Measurements from ENCODE around the gene OGDH. TPM values are rescaled to one million over a fixed set of nuclear protein-coding genes. Genes with fewer than 3 reads are reported as not detected.

The OGDH gene
- total RNA-seq, 1 donor from 2014 or later: 62.0 TPM

DNA sequence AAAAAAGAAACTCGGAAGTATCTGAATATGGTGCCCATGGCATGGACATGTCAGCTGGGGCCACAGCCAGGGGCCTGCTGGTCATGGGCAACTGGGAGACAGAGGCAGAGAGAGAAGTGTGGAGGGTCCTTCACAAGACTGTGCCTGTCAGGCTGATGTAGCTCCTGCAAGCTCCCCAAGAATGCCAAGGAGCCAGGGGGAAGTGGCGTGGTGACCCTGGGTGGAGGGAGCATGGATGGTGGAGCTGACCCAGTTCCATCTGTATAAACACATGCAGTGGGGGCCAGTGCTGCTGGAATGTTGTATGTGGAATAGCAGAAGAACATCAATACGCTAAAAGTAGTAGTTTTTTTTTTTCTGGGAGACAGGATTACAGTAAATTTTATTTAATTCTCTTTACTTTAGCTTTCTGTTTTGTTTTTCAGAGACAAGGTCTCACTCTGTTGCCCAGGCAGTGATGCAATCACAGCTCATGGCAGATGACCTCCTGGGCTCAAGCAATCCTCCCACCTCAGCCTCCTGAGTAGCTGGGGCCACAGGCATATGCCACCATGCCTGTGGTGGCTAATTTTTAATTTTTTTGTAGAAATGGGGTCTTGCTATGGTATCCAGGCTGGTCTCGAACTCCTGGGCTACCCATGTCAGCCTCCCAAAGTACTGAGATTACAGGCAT lies 131.8 kb downstream of the OGDH start:
- no peak overlapping the region for H3K4me3 ChIP-seq (ENCODE audit: low read depth, low read length)
- TF ChIP-seq, protein P1, sequence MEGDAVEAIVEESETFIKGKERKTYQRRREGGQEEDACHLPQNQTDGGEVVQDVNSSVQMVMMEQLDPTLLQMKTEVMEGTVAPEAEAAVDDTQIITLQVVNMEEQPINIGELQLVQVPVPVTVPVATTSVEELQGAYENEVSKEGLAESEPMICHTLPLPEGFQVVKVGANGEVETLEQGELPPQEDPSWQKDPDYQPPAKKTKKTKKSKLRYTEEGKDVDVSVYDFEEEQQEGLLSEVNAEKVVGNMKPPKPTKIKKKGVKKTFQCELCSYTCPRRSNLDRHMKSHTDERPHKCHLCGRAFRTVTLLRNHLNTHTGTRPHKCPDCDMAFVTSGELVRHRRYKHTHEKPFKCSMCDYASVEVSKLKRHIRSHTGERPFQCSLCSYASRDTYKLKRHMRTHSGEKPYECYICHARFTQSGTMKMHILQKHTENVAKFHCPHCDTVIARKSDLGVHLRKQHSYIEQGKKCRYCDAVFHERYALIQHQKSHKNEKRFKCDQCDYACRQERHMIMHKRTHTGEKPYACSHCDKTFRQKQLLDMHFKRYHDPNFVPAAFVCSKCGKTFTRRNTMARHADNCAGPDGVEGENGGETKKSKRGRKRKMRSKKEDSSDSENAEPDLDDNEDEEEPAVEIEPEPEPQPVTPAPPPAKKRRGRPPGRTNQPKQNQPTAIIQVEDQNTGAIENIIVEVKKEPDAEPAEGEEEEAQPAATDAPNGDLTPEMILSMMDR (conservative IDR thresholded peaks at IDR 0.05; ENCODE audit: low read depth, low read length): no peak

DNA sequence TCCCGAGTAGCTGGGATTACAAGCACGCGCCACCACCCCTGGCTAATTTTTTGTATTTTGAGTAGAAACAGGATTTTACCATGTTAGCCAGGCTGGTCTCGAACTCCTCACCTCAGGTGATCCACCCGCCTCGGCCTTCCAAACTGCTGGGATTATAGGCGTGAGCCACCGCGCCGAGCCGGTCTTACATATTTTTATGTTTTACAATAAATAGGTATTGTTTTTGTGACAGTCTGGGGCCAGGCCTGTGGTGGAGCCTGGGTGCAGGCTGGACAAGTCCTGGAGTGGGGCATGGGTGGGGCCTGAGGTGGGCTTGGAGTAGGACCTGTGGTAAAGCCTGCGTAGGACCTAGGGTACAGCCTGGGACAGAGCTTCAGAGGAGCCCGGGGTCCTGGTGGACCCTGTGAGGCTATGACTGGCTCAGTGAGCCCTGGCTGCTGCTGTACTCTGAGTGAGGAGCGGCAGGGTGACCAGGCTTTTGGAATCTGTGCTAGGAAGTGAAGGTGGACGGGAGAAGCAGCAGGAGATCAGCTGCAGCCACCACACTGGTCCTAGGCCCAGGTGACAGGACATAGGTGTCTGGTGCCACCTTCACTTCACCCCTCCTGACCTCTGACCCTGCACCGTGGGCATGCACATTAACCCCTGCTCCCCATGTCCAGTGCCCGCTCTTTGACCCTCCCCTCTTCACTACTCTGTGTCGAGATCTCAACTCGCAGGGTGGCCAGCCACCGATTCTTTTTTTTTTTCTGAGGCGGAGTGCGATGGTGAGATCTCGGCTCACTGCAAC lies 132.6 kb downstream of the OGDH start:
- H3K4me3 ChIP-seq (ENCODE audit: low read depth, low read length): no peak overlapping the region
- no peak for DNase-seq (ENCODE audit: low read depth)
- TF ChIP-seq, protein P1 (conservative IDR thresholded peaks at IDR 0.05; ENCODE audit: low read depth, low read length): no peak

More for the DNA sequence above, 131.8 kb downstream of the OGDH start:
- no peak for DNase-seq (ENCODE audit: low read depth)

DNA sequence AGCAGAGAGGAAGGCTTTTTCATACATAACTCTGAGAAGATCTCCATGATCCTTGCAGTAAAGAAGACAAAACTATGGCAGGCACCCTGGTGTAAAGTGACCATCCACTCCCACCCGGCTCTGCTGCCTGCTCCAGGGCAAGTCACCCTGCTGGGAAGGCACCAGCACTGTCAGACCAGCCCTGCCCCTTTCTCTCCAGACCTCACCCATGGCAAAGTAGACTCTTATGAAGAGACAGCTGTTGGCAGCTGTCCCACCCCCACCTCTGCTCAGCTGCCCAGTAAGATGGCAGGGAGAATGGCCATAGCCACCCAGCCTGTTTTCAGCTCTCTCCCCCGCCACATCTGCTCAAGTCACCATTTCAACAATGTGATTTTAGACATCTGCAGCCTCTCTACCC lies 133.6 kb downstream of the OGDH start:
- no peak for DNase-seq (ENCODE audit: low read depth)
- TF ChIP-seq, protein P1 (conservative IDR thresholded peaks at IDR 0.05; ENCODE audit: low read depth, low read length): no peak
- no peak overlapping the region for H3K4me3 ChIP-seq (ENCODE audit: low read depth, low read length)

DNA sequence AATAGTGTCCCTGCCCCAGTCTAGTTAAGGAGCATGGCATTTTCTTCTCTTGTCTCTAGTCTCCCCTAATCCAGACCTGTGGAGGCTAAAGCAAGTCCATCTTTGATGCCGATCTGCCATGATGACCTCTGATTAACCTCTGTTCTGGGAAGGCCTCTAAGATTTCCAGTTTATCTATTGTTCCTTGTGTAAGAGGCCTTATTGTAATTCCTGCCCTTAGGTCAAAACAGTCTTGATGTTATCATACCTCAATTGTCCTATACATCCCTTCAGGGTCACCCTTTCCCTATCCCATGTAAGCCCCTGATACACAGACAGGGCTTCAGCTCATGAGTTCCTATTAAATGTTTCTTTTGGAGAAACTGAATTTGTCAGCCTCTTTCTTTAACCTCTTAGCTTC lies 137.3 kb downstream of the OGDH start:
- TF ChIP-seq, protein P1 (conservative IDR thresholded peaks at IDR 0.05; ENCODE audit: low read depth, low read length): no peak
- DNase-seq (ENCODE audit: low read depth): no peak
- no peak overlapping the region for H3K4me3 ChIP-seq (ENCODE audit: low read depth, low read length)

DNA sequence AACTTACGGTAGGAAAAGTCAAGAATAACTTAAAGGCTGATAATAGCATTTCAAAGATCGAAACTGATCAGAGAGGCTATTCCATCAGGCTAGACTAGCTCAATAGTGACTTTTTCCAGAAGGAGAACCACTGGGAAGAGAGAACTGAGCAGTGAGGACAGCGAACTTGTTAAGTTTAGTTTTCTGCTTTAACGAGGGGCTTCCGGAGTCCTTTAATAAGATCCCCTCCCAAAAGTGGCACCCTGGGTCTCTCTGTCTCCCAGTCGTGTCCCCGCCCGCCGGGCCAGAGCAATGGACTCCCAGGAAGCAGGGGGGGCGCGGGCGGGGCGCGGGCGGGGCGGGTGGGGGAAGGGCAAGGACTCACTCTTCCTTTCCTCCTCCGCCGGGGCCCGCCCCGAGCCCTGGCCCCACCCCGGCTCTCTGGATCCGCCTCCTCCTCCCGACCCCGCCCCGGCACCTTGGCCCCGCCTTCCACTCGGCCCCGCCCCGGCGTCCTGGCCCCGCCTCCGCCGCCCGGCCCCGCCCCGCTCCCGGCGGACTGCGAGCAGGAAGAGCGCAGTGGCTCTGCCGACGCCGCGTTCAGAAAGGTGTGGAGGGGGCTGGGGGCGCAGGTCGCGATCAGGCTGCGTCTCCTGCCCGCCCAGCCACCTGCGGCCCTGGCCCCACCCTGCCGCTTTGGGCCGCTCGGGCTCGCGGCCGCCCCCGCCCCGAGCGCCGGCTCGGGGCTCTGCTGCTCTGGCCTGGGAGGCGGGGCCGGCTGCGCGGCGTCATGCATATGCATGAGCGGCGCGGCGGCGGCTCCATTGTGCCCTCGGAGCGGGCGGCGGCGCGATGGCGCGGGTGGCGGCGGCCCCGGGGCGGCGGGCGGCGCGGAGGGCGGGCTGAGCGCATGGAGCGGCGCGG lies 141.9 kb downstream of the OGDH start, which contains the start of gene ZMIZ2:
ZMIZ2 (plus strand) TSS at position 803 of the 903 bp plus-strand sequence. CDS start 7,403 bp downstream, outside the sequence.
- no peak for DNase-seq (ENCODE audit: low read depth)
- peak within 1 kb of the TSS; percentile 88 for H3K4me3 ChIP-seq (ENCODE audit: low read depth, low read length)
- TF ChIP-seq, protein P1 (conservative IDR thresholded peaks at IDR 0.05; ENCODE audit: low read depth, low read length): no peak

DNA sequence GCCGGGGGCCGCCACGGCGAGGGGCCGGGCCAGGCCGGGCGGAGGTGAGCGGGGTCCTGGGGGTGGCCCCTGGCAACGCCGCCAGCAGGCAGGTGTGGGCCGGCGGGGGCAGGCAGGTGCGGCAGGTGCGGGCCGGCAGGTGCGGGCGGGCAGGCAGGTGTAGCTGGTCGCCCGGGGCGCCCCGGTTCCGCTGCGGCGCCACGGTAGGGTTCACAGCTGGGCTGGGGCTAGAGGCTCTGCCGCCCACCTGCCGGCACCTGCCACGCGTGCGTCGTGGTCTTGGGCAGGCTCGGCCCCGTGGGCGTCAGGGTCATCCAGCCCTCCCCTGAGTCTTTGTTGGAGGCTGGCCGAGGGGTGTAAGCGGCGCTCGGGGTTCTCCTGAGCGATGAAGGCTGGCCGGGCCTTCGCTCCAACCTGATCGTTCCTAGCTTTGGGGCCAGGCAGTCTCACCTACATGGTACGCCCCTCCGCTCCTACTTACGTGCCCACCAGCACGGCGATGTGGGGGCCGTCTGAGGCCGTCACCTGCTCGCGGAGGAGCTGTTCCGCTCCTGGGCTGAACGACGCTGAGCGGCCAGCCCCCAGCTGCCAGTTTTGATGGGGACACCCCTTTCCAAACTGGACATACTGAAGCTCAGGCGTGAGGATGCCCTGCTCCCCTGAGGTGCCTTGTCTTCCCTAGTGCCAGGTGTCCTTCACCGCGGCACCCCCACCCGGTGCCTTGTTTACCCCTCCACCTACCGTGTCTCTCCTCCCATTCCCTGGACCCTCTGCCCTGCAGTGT lies 142.7 kb downstream of the OGDH start:
- TF ChIP-seq, protein P1 (conservative IDR thresholded peaks at IDR 0.05; ENCODE audit: low read depth, low read length): no peak
- DNase-seq (ENCODE audit: low read depth): no peak
- peak overlapping the region; percentile 88 for H3K4me3 ChIP-seq (ENCODE audit: low read depth, low read length)

Measured in epithelial cell of proximal tubule (primary cell).